Endothelial cell of umbilical vein (primary cell): ENCODE data around the gene GLIPR1L2. TPM values are rescaled to one million over a fixed set of nuclear protein-coding genes. Genes with fewer than 3 reads are reported as not detected.

ENCODE experiments used
- BruUV-seq: library from RNA; stranded (reverse); fragments of 400-500 nt; replicated peaks from 2 replicates; lab custom pipeline; 2021; lab: Mats Ljungman, UMichigan
- CTCF ChIA-PET: fragments of 300-600, 350-600 bp; sonication (Branson Sonifier 250); formaldehyde crosslinking; loops from one replicate; lab custom pipeline; 2021; ENCODE audit warnings: antibody characterized with exemption, inconsistent platforms; lab: Charles Lee
- POLR2A ChIA-PET: fragments of 300-600, 350-600 bp; sonication (Branson Sonifier 250); formaldehyde crosslinking; loops from one replicate; lab custom pipeline; 2021; ENCODE audit warnings: antibody characterized with exemption, inconsistent platforms; lab: Charles Lee
- DNase-seq: peaks from one replicate; pipeline ENCODE4 v3.0.0-alpha.2; 2011; ENCODE audit warnings: low read depth, low spot score
- FAIRE-seq: peaks from 2 replicates; lab custom pipeline; 2011; peaks lifted over from hg19 to GRCh38; lab: Jason Lieb, UNC
- H2AFZ ChIP-seq: 2 replicates; pipeline ENCODE4 v1.6.0; 2012; ENCODE audit warnings: low read depth, low read length, control low read depth, inconsistent platforms
- H3K27ac ChIP-seq: 2 replicates; pipeline ENCODE4 v1.5.1; 2011; ENCODE audit warnings: low read depth, mild to moderate bottlenecking, control low read depth, low read length, moderate library complexity; ENCODE audit not compliant: insufficient read depth
- H3K27me3 ChIP-seq, 2 experiments: 2 replicates each; pipeline versions ENCODE4 v1.6.0 to v1.6.1; 2011; ENCODE audit warnings: low read length in 2 of 2, mixed read lengths in 1 of 2; ENCODE audit not compliant: control insufficient read depth in 2 of 2, insufficient read depth in 2 of 2
- H3K36me3 ChIP-seq, 2 experiments: 2 replicates in 1 of 2; 3 replicates in 1 of 2; pipeline ENCODE4 v1.5.1; 2011; ENCODE audit warnings: low read length in 2 of 2, mild to moderate bottlenecking in 1 of 2, moderate library complexity in 1 of 2; ENCODE audit not compliant: control insufficient read depth in 2 of 2, insufficient read depth in 2 of 2; ENCODE audit errors: extremely low read depth in 1 of 2
- H3K4me1 ChIP-seq: 3 replicates; pipeline ENCODE4 v1.5.1; 2011; ENCODE audit warnings: mild to moderate bottlenecking, low read length; ENCODE audit not compliant: control insufficient read depth, insufficient read depth; ENCODE audit errors: extremely low read depth
- H3K4me2 ChIP-seq: 2 replicates; pipeline ENCODE4 v1.6.1; 2011; ENCODE audit warnings: low read length, control low read depth, mixed read lengths; ENCODE audit not compliant: insufficient read depth
- H3K4me3 ChIP-seq, 3 experiments: fragments of 200-600 bp in 1 of 3; sonication (generic), shearing (Covaris generic) in 1 of 3; replicated peaks in 1 of 3; 2 replicates each; pipeline ENCODE4 v1.5.1; 2011 to 2016; ENCODE audit warnings: control low read depth in 3 of 3, low read length in 3 of 3, mild to moderate bottlenecking in 2 of 3, inconsistent platforms in 1 of 3, low read depth in 1 of 3, moderate library complexity in 1 of 3; ENCODE audit not compliant: insufficient read depth in 1 of 3
- H3K79me2 ChIP-seq: 2 replicates; pipeline ENCODE4 v1.6.0; 2012; ENCODE audit warnings: low read length, inconsistent platforms; ENCODE audit not compliant: control insufficient read depth, insufficient read depth
- H3K9ac ChIP-seq: replicated peaks from 2 replicates; pipeline ENCODE3; 2011; ENCODE audit warnings: low read length, control low read depth; ENCODE audit not compliant: insufficient read depth; ENCODE audit errors: extremely low read depth
- H3K9me1 ChIP-seq: replicated peaks from 3 replicates; pipeline ENCODE4 v1.6.0; 2011; ENCODE audit warnings: mild to moderate bottlenecking, low read length; ENCODE audit not compliant: control insufficient read depth, insufficient read depth; ENCODE audit errors: extremely low read depth
- H3K9me3 ChIP-seq: replicated peaks from 2 replicates; pipeline ENCODE4 v1.5.1; 2012; ENCODE audit warnings: low read length, inconsistent platforms; ENCODE audit not compliant: control insufficient read depth, insufficient read depth
- H4K20me1 ChIP-seq: replicated peaks from 2 replicates; pipeline ENCODE3; 2011; ENCODE audit warnings: mild to moderate bottlenecking, low read length; ENCODE audit not compliant: control insufficient read depth, insufficient read depth; ENCODE audit errors: extremely low read depth
- EZH2 ChIP-seq: IDR thresholded peaks from 2 replicates; pipeline ENCODE4 v1.6.1; 2012; ENCODE audit warnings: borderline replicate concordance, low read depth, mild to moderate bottlenecking, moderate library complexity, low read length, inconsistent platforms; ENCODE audit not compliant: severe bottlenecking
- FOS ChIP-seq: IDR thresholded peaks from 2 replicates; pipeline ENCODE4 v1.6.1; 2011; ENCODE audit warnings: mild to moderate bottlenecking, low read length, moderate library complexity, borderline replicate concordance; ENCODE audit not compliant: insufficient read depth
- GATA2 ChIP-seq: IDR thresholded peaks from 2 replicates; pipeline ENCODE4 v1.7.0; 2011; ENCODE audit warnings: low read depth, mild to moderate bottlenecking, moderate library complexity, mixed read lengths, low read length; ENCODE audit not compliant: insufficient read length, insufficient read depth
- JUN ChIP-seq: IDR thresholded peaks from 2 replicates; pipeline ENCODE4 v1.6.1; 2011; ENCODE audit warnings: borderline replicate concordance, low read depth; ENCODE audit not compliant: insufficient read length, insufficient read depth
- MAX ChIP-seq: IDR thresholded peaks from 2 replicates; pipeline ENCODE4 v1.6.1; 2011; ENCODE audit not compliant: insufficient read depth, insufficient read length
- MYC ChIP-seq: IDR thresholded peaks from one replicate; pipeline ENCODE4 v1.6.1; 2011; ENCODE audit warnings: mild to moderate bottlenecking, low read depth, low read length
- POLR2A ChIP-seq: IDR thresholded peaks from 2 replicates; pipeline ENCODE4 v1.6.1; 2012; ENCODE audit warnings: low read depth, mild to moderate bottlenecking, control low read depth, low read length
- POLR2AphosphoS5 ChIP-seq: IDR thresholded peaks from 2 replicates; pipeline ENCODE4 v1.6.1; 2012; ENCODE audit warnings: low read depth, mild to moderate bottlenecking, control low read depth, low read length, moderate library complexity; ENCODE audit not compliant: insufficient read depth
- dilution Hi-C: fragments of 300-500 bp; cut with MboI; formaldehyde crosslinking; loops from one replicate; pipeline ENCODE4 v1.15.0; 2019; ENCODE audit warnings: low sequenced_read_pairs; ENCODE audit not compliant: extremely low pct_ligation_motif_present
- intact Hi-C: fragments of 100-400 bp; cut with micrococcal nuclease; formaldehyde crosslinking; loops from one replicate; pipeline ENCODE4 v1.10.0; 2022
- polyA plus RNA-seq, 4 experiments: library from polyadenylated mRNA; depleted of rRNA in 3 of 4; stranded (reverse) in 3 of 4; unstranded in 1 of 4; fragments of >200 nt; gene quantifications; 2 replicates each; pipeline versions ENCODE4 v1.2.1 to v1.2.3, GENCODE V29; 2011 to 2012; ENCODE audit warnings: missing spikeins in 1 of 4
- total RNA-seq: library from RNA; stranded (reverse); gene quantifications from 2 replicates; pipeline ENCODE4 v1.2.3, GENCODE V29; 2021
- TF ChIP-seq, protein P1 (sequence below), 2 donors: IDR thresholded peaks; 1 replicate in 1 of 2; 2 replicates in 1 of 2; pipeline ENCODE4 v1.5.1; 2011; ENCODE audit warnings: low read length in 2 of 2, mild to moderate bottlenecking in 2 of 2, moderate library complexity in 2 of 2, control low read depth in 1 of 2, inconsistent platforms in 1 of 2, low read depth in 1 of 2; ENCODE audit not compliant: insufficient read depth in 1 of 2; ENCODE audit errors: extremely low read depth in 1 of 2

GLIPR1L2 gene
- total and polyA plus RNA-seq, 2 donors (not counting 3 experiments of a cell fraction or from before 2014, with no cell fraction given): 0.07 TPM; not detected in 1

DNA sequence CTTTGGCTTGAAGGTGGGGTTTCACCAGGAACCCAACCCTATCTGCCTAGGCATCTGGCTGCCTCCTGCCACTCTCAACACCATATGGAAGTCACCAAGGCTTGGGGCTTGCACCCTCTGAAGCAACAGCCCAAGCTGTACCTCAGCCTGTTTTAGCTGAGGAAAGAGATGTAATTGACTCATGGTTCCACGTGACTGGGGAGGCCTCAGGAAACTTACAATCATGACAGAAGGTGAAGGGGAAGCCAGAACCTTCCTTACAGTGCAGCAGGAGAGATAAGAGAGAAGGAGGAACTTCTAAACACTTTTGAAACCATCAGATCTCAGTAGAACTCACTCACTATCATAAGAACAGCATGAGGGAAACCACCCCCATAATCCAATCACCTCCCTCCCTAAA lies 29.5 kb upstream of the GLIPR1L2 start:
- ChIA-PET CTCF (no interaction called here), POLR2A (no interaction called here)
- Histone ChIP-seq H3K27ac (no peak overlapping the region), H3K36me3 (no peaks in the 10 kb centered on the region), H3K4me1 (no peaks in the 10 kb centered on the region), H3K27me3 (no peaks in the 10 kb centered on the region), H3K9ac (no peak overlapping the region), H3K9me1 (no peaks in the 10 kb centered on the region), H3K4me2 (no peak overlapping the region), H3K9me3 (no peaks in the 10 kb centered on the region), H2AFZ (no peak overlapping the region), H3K4me3 (no peak overlapping the region), H4K20me1 (no peaks in the 10 kb centered on the region), H3K79me2 (no peaks in the 10 kb centered on the region)
- TF ChIP-seq, protein P1, sequence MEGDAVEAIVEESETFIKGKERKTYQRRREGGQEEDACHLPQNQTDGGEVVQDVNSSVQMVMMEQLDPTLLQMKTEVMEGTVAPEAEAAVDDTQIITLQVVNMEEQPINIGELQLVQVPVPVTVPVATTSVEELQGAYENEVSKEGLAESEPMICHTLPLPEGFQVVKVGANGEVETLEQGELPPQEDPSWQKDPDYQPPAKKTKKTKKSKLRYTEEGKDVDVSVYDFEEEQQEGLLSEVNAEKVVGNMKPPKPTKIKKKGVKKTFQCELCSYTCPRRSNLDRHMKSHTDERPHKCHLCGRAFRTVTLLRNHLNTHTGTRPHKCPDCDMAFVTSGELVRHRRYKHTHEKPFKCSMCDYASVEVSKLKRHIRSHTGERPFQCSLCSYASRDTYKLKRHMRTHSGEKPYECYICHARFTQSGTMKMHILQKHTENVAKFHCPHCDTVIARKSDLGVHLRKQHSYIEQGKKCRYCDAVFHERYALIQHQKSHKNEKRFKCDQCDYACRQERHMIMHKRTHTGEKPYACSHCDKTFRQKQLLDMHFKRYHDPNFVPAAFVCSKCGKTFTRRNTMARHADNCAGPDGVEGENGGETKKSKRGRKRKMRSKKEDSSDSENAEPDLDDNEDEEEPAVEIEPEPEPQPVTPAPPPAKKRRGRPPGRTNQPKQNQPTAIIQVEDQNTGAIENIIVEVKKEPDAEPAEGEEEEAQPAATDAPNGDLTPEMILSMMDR (IDR thresholded peaks at IDR 0.05; ENCODE audit: extremely low read depth in 1 of 2, insufficient read depth in 1 of 2, low read depth in 1 of 2, low read length in 2 of 2): no peak
- no peak for TF ChIP-seq MAX
- TF ChIP-seq FOS: no peak
- TF ChIP-seq POLR2AphosphoS5: no peak
- no peak for TF ChIP-seq POLR2A
- no peak for TF ChIP-seq EZH2
- no peak for TF ChIP-seq MYC
- no peak for TF ChIP-seq JUN
- no peak for TF ChIP-seq GATA2
- intact Hi-C loops: no loop called here
- DNase-seq (no peak), FAIRE-seq (no peak)
- dilution Hi-C loops: no loop called here
- BruUV-seq: no TSS peak
